WI38 (cell line): ENCODE results near the gene EDEM1.

ENCODE experiments used
- H3K4me3 ChIP-seq: 2 replicates; pipeline ENCODE4 v1.5.1; 2011; ENCODE audit warnings: low read depth, mild to moderate bottlenecking, control low read depth, low read length
- TF ChIP-seq, protein P1 (sequence below): IDR thresholded peaks from 2 replicates; pipeline ENCODE4 v1.5.1; 2012; ENCODE audit warnings: low read depth, mild to moderate bottlenecking, control low read depth, low read length

EDEM1 gene

DNA sequence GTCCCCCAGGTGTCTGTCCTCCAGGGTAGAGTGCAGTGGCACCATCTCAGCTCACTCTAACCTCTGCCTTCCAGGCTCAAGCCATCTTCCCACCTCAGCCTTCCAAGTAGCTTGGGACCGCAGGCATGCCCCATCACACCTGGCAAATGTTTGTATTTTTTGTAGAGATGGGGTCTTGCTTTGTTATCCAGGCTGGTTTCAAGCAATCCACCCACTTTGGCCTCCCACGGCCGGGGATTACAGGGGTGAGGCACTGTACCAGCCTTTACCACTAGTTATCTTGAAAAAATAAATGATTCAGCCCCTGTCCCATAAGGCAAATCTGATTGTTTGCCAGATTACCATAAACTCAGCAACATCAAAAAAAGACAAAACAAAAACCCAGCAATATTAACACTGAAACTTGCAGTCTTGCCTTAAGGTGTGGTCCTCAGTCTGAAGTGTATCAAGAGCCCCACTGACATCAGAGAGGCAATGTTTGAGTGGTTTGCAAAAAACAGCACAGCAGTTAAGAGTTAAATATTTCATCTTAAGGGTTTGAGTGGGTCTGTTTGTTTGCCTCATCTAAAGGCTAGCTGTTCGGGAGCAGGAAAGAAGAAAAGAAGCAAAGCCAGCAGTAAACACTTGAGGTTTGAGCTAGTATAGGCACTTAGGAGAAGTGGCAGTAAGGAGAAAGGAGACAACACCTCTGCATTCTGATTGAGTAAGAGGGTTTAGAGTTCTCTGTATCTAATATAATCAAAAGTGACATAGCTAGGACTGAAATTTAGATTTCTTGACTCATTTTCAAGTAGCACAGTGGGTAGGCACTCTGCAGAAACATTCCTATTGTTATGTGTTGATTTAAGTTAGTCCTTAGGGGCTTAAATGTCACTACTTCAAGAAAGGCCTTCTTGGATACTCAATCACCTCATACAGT lies 26.3 kb upstream of the EDEM1 start:
- TF ChIP-seq, protein P1, sequence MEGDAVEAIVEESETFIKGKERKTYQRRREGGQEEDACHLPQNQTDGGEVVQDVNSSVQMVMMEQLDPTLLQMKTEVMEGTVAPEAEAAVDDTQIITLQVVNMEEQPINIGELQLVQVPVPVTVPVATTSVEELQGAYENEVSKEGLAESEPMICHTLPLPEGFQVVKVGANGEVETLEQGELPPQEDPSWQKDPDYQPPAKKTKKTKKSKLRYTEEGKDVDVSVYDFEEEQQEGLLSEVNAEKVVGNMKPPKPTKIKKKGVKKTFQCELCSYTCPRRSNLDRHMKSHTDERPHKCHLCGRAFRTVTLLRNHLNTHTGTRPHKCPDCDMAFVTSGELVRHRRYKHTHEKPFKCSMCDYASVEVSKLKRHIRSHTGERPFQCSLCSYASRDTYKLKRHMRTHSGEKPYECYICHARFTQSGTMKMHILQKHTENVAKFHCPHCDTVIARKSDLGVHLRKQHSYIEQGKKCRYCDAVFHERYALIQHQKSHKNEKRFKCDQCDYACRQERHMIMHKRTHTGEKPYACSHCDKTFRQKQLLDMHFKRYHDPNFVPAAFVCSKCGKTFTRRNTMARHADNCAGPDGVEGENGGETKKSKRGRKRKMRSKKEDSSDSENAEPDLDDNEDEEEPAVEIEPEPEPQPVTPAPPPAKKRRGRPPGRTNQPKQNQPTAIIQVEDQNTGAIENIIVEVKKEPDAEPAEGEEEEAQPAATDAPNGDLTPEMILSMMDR: no peak
- no peak overlapping the region for H3K4me3 ChIP-seq

DNA sequence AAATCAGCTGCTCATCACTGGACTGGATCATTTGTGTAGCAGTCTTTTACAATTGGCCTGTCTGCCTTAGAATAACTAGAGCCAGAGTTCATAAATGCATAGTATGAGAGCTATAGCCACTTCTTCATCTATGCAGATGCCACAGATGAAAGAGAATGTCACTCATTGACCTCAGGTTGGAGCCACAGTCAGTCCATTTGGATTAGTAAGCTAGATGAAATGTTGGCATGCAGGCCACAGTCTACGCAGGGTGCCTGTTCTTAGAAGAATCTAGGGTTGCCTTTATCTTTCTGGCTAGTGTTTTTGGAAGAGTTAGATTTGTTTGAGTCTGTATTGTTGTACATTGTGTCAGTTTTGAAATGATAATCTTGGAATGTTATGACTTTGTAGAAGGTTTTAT lies 25.4 kb upstream of the EDEM1 start:
- TF ChIP-seq, protein P1: no peak
- no peak overlapping the region for H3K4me3 ChIP-seq

DNA sequence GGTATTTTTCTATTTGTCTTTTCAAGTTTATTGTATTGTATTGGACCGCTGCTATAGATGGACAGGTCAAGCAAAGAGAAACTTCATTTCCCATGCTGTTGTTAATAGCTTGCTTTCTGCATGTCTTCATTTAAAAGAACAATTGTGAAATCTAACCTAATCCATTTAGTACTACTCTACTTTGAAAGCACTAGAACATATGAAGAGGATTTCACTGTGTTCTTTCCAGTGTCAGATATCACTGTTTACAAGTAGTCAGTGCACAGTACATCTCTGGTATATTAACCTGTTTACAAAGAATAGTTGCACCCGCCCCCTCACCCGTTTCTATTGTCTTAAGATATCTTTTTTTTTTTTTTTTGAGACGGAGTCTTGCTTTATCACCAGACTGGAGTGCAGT lies 21.8 kb upstream of the EDEM1 start:
- H3K4me3 ChIP-seq: no peak overlapping the region
- TF ChIP-seq, protein P1: no peak

DNA sequence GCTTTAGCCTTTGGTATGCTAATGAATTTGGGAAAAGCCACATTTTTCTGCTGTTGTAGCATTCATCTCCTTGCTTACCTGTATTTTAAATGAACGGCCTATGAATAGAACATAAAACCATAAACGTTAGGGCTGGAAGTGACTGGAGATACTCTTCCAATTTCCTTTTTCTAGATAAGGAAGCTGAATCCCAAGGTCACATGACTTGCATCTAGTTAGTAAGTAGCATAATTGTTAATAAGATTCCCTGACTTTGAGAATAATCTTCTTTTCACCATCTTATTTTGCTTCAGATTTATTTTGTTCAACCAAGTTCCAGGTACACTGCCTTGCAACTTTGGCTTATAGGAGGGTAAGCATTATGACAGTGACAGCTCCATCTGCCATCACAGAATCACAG lies 20.7 kb upstream of the EDEM1 start:
- TF ChIP-seq, protein P1: no peak
- no peak overlapping the region for H3K4me3 ChIP-seq

DNA sequence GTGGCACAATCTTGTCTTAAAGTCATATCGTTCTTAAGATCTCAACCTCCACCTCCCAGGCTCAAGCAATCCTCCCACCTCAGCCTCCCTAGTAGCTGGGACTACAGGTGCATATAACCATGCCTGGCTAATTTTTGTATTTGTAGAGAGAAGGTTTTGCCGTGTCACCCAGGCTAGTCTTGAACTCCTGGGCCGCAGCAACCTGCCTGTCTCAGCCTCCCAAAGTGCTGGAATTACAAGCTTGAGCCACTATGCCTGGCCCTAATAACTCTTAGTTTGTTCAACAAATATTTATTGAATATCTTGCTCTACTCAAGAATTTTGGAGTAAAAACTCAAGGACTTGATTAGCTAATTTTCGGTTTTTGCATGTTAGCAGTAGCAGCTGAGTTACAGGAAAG lies 19.4 kb upstream of the EDEM1 start:
- TF ChIP-seq, protein P1: no peak
- no peak overlapping the region for H3K4me3 ChIP-seq

DNA sequence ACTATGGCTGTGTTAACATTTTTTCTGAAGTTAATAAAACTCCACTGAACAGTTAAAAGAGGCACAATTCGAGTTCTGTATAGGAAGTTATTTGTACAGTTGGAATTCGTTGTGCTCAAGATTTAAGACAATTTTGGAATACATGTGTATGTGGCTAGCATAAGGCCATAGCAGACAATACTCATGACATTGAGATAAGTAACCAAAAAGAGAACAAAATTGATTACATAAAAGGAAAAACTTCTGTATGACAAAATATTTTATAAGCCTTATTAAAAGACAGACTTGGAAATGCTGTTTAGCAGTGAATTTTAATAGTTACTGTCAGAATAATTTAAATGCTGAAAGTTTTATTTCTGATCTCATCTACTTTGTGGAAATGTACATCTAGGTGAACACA lies 17.7 kb upstream of the EDEM1 start:
- TF ChIP-seq, protein P1: no peak
- H3K4me3 ChIP-seq: no peak overlapping the region

DNA sequence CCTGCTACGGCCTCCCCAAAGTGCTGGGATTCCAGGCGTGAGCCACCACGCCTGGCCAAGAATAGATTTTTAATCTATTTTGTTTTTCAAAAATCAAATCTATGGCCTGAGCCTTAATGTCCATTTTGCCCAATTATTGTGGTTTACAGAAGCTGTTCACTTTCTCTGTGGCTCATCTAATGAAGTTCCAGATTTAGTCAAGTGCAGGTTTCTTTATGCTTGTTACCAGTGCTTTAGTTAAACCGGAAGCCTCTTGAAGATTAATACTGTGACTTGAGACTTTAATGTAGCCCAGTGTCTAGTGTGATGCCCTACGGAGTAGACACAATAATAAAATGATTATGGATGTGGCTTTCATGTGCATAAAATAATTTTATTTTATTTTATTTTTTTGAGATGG lies 16.5 kb upstream of the EDEM1 start:
- TF ChIP-seq, protein P1: no peak
- no peak overlapping the region for H3K4me3 ChIP-seq
